ENCODE results near the gene IL1F10. TPM values are rescaled to one million over a fixed set of nuclear protein-coding genes. Genes with fewer than 3 reads are reported as not detected.
"Not testable (repeated sequence)": the region's sequence is repeated elsewhere in the genome, so short reads cannot be mapped to it uniquely, and the experiment has no call there.

IL1F10 gene
- total RNA-seq, 1 experiment from 2014 or later = not detected

DNA sequence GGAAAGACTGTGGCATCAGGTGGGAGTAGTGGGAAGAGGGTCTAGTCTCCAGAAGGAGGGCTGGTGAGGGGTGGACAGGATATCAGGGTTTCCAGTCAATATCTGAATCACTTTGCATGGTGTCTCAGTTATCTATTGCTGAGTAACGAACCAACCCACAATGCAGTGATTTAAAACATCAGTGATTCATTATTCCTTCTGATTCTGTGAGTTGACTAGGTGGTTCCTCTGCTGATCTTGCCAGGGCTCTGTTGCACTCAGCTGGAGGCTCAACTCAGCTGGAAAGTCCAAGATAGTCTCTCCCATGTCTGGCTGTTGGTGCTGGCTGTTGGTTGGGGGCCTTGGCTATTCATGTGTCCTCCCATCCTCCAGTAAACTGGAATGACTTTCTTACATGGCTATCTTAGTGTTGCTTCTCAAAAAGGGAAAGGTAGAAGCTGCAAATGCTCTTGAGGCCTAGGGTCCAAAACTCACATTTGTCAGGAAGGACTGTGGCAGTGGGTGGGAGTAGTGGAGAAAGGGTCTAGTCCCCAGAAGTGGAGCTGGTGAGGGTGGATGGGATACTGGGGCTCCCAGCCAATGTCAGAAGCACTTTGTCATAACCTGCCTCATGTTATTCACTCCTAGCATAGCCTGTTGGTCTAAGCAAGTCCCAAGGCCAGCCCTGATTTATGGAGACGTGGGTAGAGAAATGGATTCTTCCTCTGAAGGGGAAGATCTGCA, 13.9 kb downstream of the IL1F10 start:
- Histone ChIP-seq H3K4me3 (ENCODE audit: insufficient read depth, low read depth, low read length) (no peak overlapping the region), H3K36me3 (replicated peaks; ENCODE audit: control insufficient read depth, insufficient read depth, low read length) (no peaks in the 10 kb centered on the region), H3K27me3 (ENCODE audit: control insufficient read depth, insufficient read depth, low read length) (no peaks in the 10 kb centered on the region)
- DNase-seq = no peak

DNA sequence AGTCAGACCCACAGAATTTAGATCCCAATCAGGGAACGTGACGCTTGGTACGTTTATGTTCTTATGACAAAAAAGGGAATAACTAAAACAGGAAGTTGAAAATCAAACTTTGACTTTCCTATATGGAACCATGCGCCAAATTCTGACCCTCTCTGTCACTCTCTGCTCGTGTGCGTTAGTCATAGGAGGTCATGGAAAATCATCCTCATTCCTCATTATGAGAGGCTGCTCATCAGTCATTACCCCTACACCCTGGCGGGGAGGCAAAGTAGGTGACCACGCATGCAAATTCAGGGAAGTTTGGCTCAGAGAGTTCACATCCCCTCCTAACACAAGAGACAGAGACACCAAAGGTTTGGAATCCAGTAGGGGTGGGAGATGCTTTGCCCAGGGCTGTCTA, 15.5 kb downstream of the IL1F10 start:
- Histone ChIP-seq H3K27me3 (ENCODE audit: control insufficient read depth, insufficient read depth, low read length) (no peaks in the 10 kb centered on the region), H3K4me3 (ENCODE audit: insufficient read depth, low read depth, low read length) (no peak overlapping the region), H3K36me3 (replicated peaks; ENCODE audit: control insufficient read depth, insufficient read depth, low read length) (no peaks in the 10 kb centered on the region)
- no peak for DNase-seq

GRCh38 chr2:113084249-113085000, 16.7 kb downstream of the IL1F10 start:
- DNase-seq = no peak
- Histone ChIP-seq H3K4me3 (ENCODE audit: insufficient read depth, low read depth, low read length) (no peak overlapping the region), H3K36me3 (replicated peaks; ENCODE audit: control insufficient read depth, insufficient read depth, low read length) (no peaks in the 10 kb centered on the region), H3K27me3 (ENCODE audit: control insufficient read depth, insufficient read depth, low read length) (no peaks in the 10 kb centered on the region)

GRCh38 chr2:113085542-113085941, 17.8 kb downstream of the IL1F10 start:
- no peak for DNase-seq
- Histone ChIP-seq H3K36me3 (replicated peaks; ENCODE audit: control insufficient read depth, insufficient read depth, low read length) (no peaks in the 10 kb centered on the region), H3K27me3 (ENCODE audit: control insufficient read depth, insufficient read depth, low read length) (no peaks in the 10 kb centered on the region; the same call in 1 of the 2 replicates), H3K4me3 (ENCODE audit: insufficient read depth, low read depth, low read length) (no peak overlapping the region)

DNA sequence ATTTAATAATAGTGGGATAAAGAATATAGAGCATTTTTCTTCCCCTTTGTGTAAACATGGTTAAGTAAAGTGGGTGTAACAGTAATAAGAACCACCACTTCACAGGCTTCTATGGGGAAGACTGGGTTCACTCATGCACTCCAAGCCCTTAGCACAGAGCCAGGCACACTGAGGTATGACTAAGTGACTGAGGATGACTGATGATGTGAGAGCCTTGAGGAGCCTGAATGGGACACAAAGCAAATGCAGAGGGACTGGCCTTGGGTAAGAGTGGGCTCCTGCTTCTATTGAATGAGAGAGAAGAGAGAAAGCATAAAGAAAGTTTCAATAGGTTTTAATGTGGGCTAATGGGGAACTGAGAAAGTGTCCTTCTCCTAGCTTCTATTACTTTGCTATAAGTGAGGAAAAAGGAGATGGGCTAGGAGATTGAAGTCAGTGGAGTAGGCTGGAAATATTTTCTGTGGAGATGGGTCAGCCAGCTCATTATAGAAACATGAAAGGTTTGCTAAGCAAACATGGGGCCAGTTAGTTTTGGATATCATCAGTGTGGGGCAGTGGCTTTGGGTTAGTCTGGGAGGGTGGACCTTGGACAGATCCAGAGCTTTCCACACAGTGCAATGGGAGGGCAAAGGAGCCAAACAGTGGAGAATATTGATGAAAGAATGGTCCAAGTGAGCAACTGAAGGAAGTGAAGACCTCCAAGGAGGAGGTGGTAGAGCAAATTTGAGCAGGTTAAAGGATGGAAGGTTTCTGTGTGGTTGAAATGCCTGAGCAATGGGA, 20.6 kb downstream of the IL1F10 start:
- DNase-seq = no peak
- no peak overlapping the region for H3K4me3 ChIP-seq (ENCODE audit: insufficient read depth, low read depth, low read length)
- no peaks in the 10 kb centered on the region for H3K36me3 ChIP-seq (replicated peaks; ENCODE audit: control insufficient read depth, insufficient read depth, low read length)
- no peaks in the 10 kb centered on the region; the same call in 1 of the 2 replicates for H3K27me3 ChIP-seq (ENCODE audit: control insufficient read depth, insufficient read depth, low read length)

- DNase-seq = no peak
- no peaks in the 10 kb centered on the region for H3K36me3 ChIP-seq (replicated peaks; ENCODE audit: control insufficient read depth, insufficient read depth, low read length)
- H3K27me3 ChIP-seq (ENCODE audit: control insufficient read depth, insufficient read depth, low read length) = no peaks in the 10 kb centered on the region; the same call in 1 of the 2 replicates
- no peak overlapping the region for H3K4me3 ChIP-seq (ENCODE audit: insufficient read depth, low read depth, low read length)
These were observed 22.1 kb downstream of the IL1F10 start for GRCh38 chr2:113089916-113090315.

- DNase-seq = no peak
- Histone ChIP-seq H3K4me3 (ENCODE audit: insufficient read depth, low read depth, low read length) (no peak overlapping the region), H3K27me3 (ENCODE audit: control insufficient read depth, insufficient read depth, low read length) (no peaks in the 10 kb centered on the region; the same call in 1 of the 2 replicates), H3K36me3 (replicated peaks; ENCODE audit: control insufficient read depth, insufficient read depth, low read length) (no peaks in the 10 kb centered on the region)
These were observed 23.6 kb downstream of the IL1F10 start for GRCh38 chr2:113091231-113091896.

GRCh38 chr2:113092864-113093612, 25.3 kb downstream of the IL1F10 start:
- no peak for DNase-seq
- Histone ChIP-seq H3K4me3 (ENCODE audit: insufficient read depth, low read depth, low read length) (no peak overlapping the region), H3K36me3 (replicated peaks; ENCODE audit: control insufficient read depth, insufficient read depth, low read length) (no peaks in the 10 kb centered on the region), H3K27me3 (ENCODE audit: control insufficient read depth, insufficient read depth, low read length) (no peaks in the 10 kb centered on the region; the same call in 1 of the 2 replicates)

- DNase-seq = no peak
- H3K27me3 ChIP-seq (ENCODE audit: control insufficient read depth, insufficient read depth, low read length) = no peaks in the 10 kb centered on the region; the same call in 1 of the 2 replicates
- no peaks in the 10 kb centered on the region for H3K36me3 ChIP-seq (replicated peaks; ENCODE audit: control insufficient read depth, insufficient read depth, low read length)
- no peak overlapping the region for H3K4me3 ChIP-seq (ENCODE audit: insufficient read depth, low read depth, low read length)
These were observed 25.8 kb downstream of the IL1F10 start for GRCh38 chr2:113093613-113093977.

DNA sequence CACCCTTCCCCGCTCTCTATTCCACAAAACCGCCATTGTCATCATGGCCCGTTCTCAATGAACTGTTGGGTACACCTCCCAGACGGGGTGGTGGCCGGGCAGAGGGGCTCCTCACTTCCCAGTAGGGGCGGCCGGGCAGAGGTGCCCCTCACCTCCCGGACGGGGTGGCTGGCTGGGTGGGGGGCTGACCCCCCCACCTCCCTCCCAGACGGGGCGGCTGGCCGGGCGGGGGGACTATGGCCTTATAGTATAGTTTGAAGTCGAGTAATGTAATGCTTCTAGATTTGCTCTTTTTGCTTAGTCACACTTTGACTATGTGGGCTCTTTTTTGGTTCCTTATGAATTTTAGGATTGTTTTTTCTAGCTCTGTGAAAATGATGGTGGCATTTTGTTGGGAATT, 28.5 kb downstream of the IL1F10 start:
- DNase-seq; H3K4me3 ChIP-seq (ENCODE audit: insufficient read depth, low read depth, low read length): not testable (repeated sequence)

DNA sequence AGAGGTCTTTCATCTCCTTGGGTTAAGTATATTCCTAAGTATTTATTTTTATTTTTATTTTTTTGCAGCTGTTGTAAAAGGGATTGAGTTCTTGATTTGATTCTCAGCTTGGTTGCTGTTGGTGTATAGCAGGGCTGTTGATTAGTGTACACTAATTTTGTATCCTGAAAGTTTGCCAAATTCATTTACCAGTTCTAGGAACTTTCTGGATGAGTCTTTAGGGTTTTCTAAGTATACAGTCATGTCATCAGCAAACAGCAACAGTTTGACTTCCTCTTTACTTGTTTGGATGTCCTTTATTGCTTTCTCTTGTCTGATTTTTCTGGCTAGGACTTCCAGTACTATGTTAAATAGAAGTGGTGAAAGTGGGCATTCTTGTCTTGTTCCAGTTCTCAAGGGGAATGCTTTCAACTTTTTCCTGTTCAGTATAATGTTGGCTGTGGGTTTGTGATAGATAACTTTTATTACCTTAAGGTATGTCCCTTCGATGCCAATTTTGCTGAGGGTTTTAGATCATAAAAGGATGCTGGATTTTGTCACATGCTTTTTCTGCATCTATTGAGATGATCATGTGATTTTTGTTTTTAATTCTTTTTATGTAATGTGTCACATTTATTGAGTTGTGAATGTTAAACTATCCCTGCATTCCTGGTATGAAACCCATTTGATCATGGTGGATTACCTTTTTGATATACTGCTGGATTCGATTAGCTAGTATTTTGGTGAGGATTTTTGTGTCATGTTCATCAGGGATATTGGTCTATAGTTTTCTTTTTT, 29.3 kb downstream of the IL1F10 start:
- H3K4me3 ChIP-seq (ENCODE audit: insufficient read depth, low read depth, low read length); H3K36me3 ChIP-seq (replicated peaks; ENCODE audit: control insufficient read depth, insufficient read depth, low read length); H3K27me3 ChIP-seq (ENCODE audit: control insufficient read depth, insufficient read depth, low read length); DNase-seq: not testable (repeated sequence)

More for the DNA sequence above, 28.5 kb downstream of the IL1F10 start:
- H3K27me3 ChIP-seq (ENCODE audit: control insufficient read depth, insufficient read depth, low read length); H3K36me3 ChIP-seq (replicated peaks; ENCODE audit: control insufficient read depth, insufficient read depth, low read length): not testable (repeated sequence)

- Histone ChIP-seq H3K27me3 (ENCODE audit: control insufficient read depth, insufficient read depth, low read length) (no peaks in the 10 kb centered on the region), H3K4me3 (ENCODE audit: insufficient read depth, low read depth, low read length) (no peak overlapping the region), H3K36me3 (replicated peaks; ENCODE audit: control insufficient read depth, insufficient read depth, low read length) (no peaks in the 10 kb centered on the region)
- no peak for DNase-seq
These were observed 30.3 kb downstream of the IL1F10 start for GRCh38 chr2:113098041-113098440.

DNA sequence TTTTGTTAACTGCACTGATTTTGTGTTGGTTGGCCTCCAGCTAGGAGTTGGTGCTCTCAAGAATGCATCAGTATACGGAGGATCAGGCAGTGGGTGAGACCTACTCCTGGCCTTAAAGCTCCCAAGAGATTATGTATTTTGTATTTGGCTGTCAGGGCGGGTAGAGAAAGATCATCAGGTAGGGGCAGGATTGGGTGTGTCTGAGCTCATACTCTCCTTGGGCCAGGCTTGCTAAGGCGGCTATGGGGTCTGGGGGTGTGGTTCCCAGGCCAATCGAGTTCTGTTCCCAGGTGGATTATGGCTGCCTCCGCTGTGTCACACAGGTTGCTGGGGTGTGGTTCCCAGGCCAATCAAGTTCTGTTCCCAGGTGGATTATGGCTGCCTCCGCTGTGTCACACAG, 30.8 kb downstream of the IL1F10 start:
- Histone ChIP-seq H3K4me3 (ENCODE audit: insufficient read depth, low read depth, low read length) (no peak overlapping the region), H3K27me3 (ENCODE audit: control insufficient read depth, insufficient read depth, low read length) (no peaks in the 10 kb centered on the region), H3K36me3 (replicated peaks; ENCODE audit: control insufficient read depth, insufficient read depth, low read length) (no peaks in the 10 kb centered on the region)
- no peak for DNase-seq
